GM23338 (cell line): ENCODE measurements around the gene LRSAM1. TPM values are rescaled to one million over a fixed set of nuclear protein-coding genes. Genes with fewer than 3 reads are reported as not detected.

ENCODE experiments used
- ATAC-seq: fragments of 200-7000 bp; cut with Tn5 transposase; 3 replicates; pipeline ENCODE4 v1.9.1; 2020
- DNase-seq: peaks from one replicate; pipeline ENCODE4 v3.0.0-alpha.2; 2015; ENCODE audit warnings: low spot score
- H2AFZ ChIP-seq: fragments of 200-600 bp; sonication (generic); 2 replicates; pipeline ENCODE4 v1.8.0; 2016; ENCODE audit warnings: antibody characterized with exemption, mild to moderate bottlenecking, moderate library complexity
- H3F3A ChIP-seq: fragments of 200-600 bp; sonication (generic); replicated peaks from 2 replicates; pipeline ENCODE4 v1.8.0; 2017; ENCODE audit warnings: antibody characterized with exemption, mixed run types, low read depth
- H3K27ac ChIP-seq: fragments of 200-600 bp; sonication (generic); 2 replicates; pipeline ENCODE4 v1.6.1; 2016; ENCODE audit warnings: low read depth
- H3K27me3 ChIP-seq: fragments of 200-600 bp; sonication (generic); 2 replicates; pipeline ENCODE4 v1.8.0; 2016; ENCODE audit warnings: mild to moderate bottlenecking, mixed run types, moderate library complexity; ENCODE audit not compliant: insufficient read depth
- H3K36me3 ChIP-seq: fragments of 200-600 bp; sonication (generic); 2 replicates; pipeline ENCODE4 v1.8.0; 2016; ENCODE audit warnings: mild to moderate bottlenecking; ENCODE audit not compliant: insufficient read depth
- H3K4me1 ChIP-seq: fragments of 200-600 bp; sonication (generic); 2 replicates; pipeline ENCODE4 v1.8.0; 2016; ENCODE audit warnings: mild to moderate bottlenecking, moderate library complexity; ENCODE audit not compliant: insufficient read depth
- H3K4me2 ChIP-seq: fragments of 200-600 bp; sonication (generic); 2 replicates; pipeline ENCODE4 v1.7.1; 2017; ENCODE audit warnings: mixed run types
- H3K4me3 ChIP-seq: fragments of 200-600 bp; sonication (generic); 2 replicates; pipeline ENCODE4 v1.6.1; 2016; ENCODE audit warnings: mixed run types
- H3K79me2 ChIP-seq: fragments of 200-600 bp; sonication (generic); replicated peaks from 2 replicates; pipeline ENCODE4 v1.8.0; 2017; ENCODE audit warnings: mild to moderate bottlenecking; ENCODE audit not compliant: insufficient read depth
- H3K9me2 ChIP-seq: fragments of 200-600 bp; sonication (generic); 2 replicates; pipeline ENCODE4 v1.8.0; 2017; ENCODE audit not compliant: insufficient read depth
- H4K20me1 ChIP-seq: fragments of 200-600 bp; sonication (generic); replicated peaks from 2 replicates; pipeline ENCODE4 v1.8.0; 2017; ENCODE audit warnings: mild to moderate bottlenecking; ENCODE audit not compliant: insufficient read depth
- H3K27ac Mint-ChIP-seq: 2 replicates; pipeline ENCODE4 v1.8.0; 2020; ENCODE audit warnings: inconsistent platforms, mild to moderate bottlenecking, moderate library complexity, mixed read lengths
- H3K27me3 Mint-ChIP-seq: 3 replicates; pipeline ENCODE4 v1.8.0; 2022; ENCODE audit warnings: low read depth, mild to moderate bottlenecking, moderate library complexity, mixed read lengths, inconsistent platforms; ENCODE audit not compliant: insufficient read depth, poor library complexity
- H3K36me3 Mint-ChIP-seq: 3 replicates; pipeline ENCODE4 v1.8.0; 2021; ENCODE audit warnings: low read depth, mild to moderate bottlenecking, inconsistent platforms, moderate library complexity, mixed read lengths
- H3K4me1 Mint-ChIP-seq: 3 replicates; pipeline ENCODE4 v1.8.0; 2020; ENCODE audit warnings: mild to moderate bottlenecking, inconsistent platforms, mixed read lengths
- H3K4me3 Mint-ChIP-seq: 3 replicates; pipeline ENCODE4 v1.8.0; 2021; ENCODE audit warnings: moderate library complexity, mild to moderate bottlenecking, inconsistent platforms, mixed read lengths
- H3K9me3 Mint-ChIP-seq: 3 replicates; pipeline ENCODE4 v1.8.0; 2020; ENCODE audit warnings: moderate library complexity, mild to moderate bottlenecking, inconsistent platforms, mixed read lengths
- EZH2 ChIP-seq: fragments of 200-600 bp; sonication (generic); IDR thresholded peaks from one replicate; pipeline ENCODE4 v1.8.0; 2017; ENCODE audit warnings: antibody characterized with exemption, mild to moderate bottlenecking, low read depth; ENCODE audit not compliant: unreplicated experiment
- JUNB ChIP-seq: IDR thresholded peaks from one replicate; pipeline ENCODE4 v1.6.1; 2016; ENCODE audit warnings: antibody characterized with exemption; ENCODE audit not compliant: unreplicated experiment
- NANOG ChIP-seq: IDR thresholded peaks from 2 replicates; pipeline ENCODE4 v1.6.1; 2016; ENCODE audit warnings: antibody characterized with exemption, borderline replicate concordance
- POLR2AphosphoS5 ChIP-seq: IDR thresholded peaks from 2 replicates; pipeline ENCODE4 v1.6.1; 2016; ENCODE audit warnings: antibody characterized with exemption, low read depth
- STAT1 ChIP-seq: IDR thresholded peaks from one replicate; pipeline ENCODE4 v1.6.1; 2016; ENCODE audit warnings: antibody characterized with exemption; ENCODE audit not compliant: unreplicated experiment
- ZNF114 ChIP-seq: fragments of 250-450 bp; sonication (Bioruptor Pico); IDR thresholded peaks from 2 replicates; pipeline ENCODE4 v1.5.0; 2020; ENCODE audit warnings: mild to moderate bottlenecking, moderate library complexity
- ZNF331 ChIP-seq: fragments of 250-450 bp; sonication (Bioruptor Pico); IDR thresholded peaks from 2 replicates; pipeline ENCODE4 v1.5.0; 2020; ENCODE audit warnings: low read depth, mild to moderate bottlenecking, moderate library complexity
- polyA plus RNA-seq: library from polyadenylated mRNA; unstranded; fragments of >200 nt; fragmentation: Nextera tagmentation; extraction: Ambion mirVana; gene quantifications from 2 replicates; pipeline ENCODE4 v1.2.1, GENCODE V29; 2016
- total RNA-seq: library from RNA; depleted of rRNA; stranded (reverse); fragments of >200 nt; shearing (Covaris generic); gene quantifications from 2 replicates; pipeline ENCODE4 v1.2.3, GENCODE V29; 2014
- TF ChIP-seq, protein P1 (sequence below): IDR thresholded peaks from one replicate; pipeline ENCODE4 v1.6.1; 2018; ENCODE audit warnings: antibody characterized with exemption; ENCODE audit not compliant: unreplicated experiment
- TF ChIP-seq, protein P2 (sequence below): fragments of 250-450 bp; sonication (Bioruptor Pico); IDR thresholded peaks from 2 replicates; pipeline ENCODE4 v1.5.0; 2020; ENCODE audit warnings: mild to moderate bottlenecking, moderate library complexity

LRSAM1 gene
- total and polyA plus RNA-seq, 2 experiments from 2014 or later, result 12.8 to 21.9 TPM

DNA sequence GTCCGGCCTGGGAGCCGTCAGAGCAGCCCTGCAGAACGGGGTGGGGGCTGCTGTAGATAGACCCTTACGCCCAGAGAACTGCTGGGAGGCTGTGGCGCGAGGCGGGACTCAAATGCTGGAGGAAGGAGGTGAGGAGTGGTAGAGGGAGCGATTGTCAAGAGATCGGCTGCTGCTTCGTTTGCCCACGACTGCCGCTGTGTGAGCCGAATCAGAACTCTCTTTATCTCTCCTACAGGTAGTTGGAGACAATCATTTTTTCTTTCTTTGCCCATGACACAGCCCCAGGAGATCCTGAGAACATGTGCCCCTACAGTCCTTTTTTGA, 26.7 kb upstream of the LRSAM1 start (continued):
- TF ChIP-seq, protein P1, sequence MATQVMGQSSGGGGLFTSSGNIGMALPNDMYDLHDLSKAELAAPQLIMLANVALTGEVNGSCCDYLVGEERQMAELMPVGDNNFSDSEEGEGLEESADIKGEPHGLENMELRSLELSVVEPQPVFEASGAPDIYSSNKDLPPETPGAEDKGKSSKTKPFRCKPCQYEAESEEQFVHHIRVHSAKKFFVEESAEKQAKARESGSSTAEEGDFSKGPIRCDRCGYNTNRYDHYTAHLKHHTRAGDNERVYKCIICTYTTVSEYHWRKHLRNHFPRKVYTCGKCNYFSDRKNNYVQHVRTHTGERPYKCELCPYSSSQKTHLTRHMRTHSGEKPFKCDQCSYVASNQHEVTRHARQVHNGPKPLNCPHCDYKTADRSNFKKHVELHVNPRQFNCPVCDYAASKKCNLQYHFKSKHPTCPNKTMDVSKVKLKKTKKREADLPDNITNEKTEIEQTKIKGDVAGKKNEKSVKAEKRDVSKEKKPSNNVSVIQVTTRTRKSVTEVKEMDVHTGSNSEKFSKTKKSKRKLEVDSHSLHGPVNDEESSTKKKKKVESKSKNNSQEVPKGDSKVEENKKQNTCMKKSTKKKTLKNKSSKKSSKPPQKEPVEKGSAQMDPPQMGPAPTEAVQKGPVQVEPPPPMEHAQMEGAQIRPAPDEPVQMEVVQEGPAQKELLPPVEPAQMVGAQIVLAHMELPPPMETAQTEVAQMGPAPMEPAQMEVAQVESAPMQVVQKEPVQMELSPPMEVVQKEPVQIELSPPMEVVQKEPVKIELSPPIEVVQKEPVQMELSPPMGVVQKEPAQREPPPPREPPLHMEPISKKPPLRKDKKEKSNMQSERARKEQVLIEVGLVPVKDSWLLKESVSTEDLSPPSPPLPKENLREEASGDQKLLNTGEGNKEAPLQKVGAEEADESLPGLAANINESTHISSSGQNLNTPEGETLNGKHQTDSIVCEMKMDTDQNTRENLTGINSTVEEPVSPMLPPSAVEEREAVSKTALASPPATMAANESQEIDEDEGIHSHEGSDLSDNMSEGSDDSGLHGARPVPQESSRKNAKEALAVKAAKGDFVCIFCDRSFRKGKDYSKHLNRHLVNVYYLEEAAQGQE, result no peak
- TF ChIP-seq POLR2AphosphoS5 (no peak), JUNB (no peak), STAT1 (no peak)

DNA sequence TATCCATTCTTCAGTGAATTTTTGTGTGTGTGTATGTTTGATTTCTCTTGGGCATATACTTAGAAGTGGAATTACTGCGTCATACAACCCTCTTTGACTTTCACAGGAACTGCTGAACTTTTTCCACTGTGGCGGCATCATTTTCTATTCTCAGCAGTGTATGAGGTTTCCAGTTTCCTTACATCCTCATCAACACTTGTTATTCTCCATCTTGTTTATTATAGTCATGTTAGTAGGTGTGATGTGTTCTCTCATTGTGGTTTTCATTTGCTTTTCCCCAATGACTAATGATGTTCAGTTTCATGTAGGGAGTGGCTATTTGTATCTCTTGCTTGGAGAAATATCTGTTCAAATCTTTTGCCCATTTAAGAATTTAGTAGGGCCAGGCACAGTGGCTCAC, 24.6 kb upstream of the LRSAM1 start:
- 0 out of 2 replicates have a peak, but pooled peaks cover 14% of the 10 kb centered on the region for H3K36me3 ChIP-seq
- no peak for ATAC-seq
- H2AFZ ChIP-seq, result no peak overlapping the region
- Mint-ChIP-seq H3K4me3 (peak overlapping the region; percentile 2), H3K27ac (no peak overlapping the region), H3K36me3 (peaks cover 30% of the 10 kb centered on the region), H3K4me1 (peaks cover 14% of the 10 kb centered on the region), H3K9me3 (no peaks in the 10 kb centered on the region), H3K27me3 (peaks cover 9% of the 10 kb centered on the region)
- peaks cover 11% of the 10 kb centered on the region for H4K20me1 ChIP-seq
- H3K4me1 ChIP-seq, result peaks cover 6% of the 10 kb centered on the region; the same call in 1 of the 2 replicates
- TF ChIP-seq JUNB, result no peak
- TF ChIP-seq EZH2, result no peak
- TF ChIP-seq, protein P2, sequence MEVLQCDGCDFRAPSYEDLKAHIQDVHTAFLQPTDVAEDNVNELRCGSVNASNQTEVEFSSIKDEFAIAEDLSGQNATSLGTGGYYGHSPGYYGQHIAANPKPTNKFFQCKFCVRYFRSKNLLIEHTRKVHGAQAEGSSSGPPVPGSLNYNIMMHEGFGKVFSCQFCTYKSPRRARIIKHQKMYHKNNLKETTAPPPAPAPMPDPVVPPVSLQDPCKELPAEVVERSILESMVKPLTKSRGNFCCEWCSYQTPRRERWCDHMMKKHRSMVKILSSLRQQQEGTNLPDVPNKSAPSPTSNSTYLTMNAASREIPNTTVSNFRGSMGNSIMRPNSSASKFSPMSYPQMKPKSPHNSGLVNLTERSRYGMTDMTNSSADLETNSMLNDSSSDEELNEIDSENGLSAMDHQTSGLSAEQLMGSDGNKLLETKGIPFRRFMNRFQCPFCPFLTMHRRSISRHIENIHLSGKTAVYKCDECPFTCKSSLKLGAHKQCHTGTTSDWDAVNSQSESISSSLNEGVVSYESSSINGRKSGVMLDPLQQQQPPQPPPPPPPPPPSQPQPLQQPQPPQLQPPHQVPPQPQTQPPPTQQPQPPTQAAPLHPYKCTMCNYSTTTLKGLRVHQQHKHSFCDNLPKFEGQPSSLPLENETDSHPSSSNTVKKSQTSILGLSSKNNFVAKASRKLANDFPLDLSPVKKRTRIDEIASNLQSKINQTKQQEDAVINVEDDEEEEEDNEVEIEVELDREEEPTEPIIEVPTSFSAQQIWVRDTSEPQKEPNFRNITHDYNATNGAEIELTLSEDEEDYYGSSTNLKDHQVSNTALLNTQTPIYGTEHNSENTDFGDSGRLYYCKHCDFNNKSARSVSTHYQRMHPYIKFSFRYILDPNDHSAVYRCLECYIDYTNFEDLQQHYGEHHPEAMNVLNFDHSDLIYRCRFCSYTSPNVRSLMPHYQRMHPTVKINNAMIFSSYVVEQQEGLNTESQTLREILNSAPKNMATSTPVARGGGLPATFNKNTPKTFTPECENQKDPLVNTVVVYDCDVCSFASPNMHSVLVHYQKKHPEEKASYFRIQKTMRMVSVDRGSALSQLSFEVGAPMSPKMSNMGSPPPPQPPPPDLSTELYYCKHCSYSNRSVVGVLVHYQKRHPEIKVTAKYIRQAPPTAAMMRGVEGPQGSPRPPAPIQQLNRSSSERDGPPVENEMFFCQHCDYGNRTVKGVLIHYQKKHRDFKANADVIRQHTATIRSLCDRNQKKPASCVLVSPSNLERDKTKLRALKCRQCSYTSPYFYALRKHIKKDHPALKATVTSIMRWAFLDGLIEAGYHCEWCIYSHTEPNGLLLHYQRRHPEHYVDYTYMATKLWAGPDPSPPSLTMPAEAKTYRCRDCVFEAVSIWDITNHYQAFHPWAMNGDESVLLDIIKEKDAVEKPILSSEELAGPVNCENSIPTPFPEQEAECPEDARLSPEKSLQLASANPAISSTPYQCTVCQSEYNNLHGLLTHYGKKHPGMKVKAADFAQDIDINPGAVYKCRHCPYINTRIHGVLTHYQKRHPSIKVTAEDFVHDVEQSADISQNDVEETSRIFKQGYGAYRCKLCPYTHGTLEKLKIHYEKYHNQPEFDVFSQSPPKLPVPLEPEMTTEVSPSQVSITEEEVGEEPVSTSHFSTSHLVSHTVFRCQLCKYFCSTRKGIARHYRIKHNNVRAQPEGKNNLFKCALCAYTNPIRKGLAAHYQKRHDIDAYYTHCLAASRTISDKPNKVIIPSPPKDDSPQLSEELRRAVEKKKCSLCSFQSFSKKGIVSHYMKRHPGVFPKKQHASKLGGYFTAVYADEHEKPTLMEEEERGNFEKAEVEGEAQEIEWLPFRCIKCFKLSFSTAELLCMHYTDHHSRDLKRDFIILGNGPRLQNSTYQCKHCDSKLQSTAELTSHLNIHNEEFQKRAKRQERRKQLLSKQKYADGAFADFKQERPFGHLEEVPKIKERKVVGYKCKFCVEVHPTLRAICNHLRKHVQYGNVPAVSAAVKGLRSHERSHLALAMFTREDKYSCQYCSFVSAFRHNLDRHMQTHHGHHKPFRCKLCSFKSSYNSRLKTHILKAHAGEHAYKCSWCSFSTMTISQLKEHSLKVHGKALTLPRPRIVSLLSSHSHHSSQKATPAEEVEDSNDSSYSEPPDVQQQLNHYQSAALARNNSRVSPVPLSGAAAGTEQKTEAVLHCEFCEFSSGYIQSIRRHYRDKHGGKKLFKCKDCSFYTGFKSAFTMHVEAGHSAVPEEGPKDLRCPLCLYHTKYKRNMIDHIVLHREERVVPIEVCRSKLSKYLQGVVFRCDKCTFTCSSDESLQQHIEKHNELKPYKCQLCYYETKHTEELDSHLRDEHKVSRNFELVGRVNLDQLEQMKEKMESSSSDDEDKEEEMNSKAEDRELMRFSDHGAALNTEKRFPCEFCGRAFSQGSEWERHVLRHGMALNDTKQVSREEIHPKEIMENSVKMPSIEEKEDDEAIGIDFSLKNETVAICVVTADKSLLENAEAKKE (CRISPR knock-in tag), result no peak
- TF ChIP-seq STAT1, result no peak
- TF ChIP-seq ZNF331 (CRISPR knock-in tag), result no peak
- no peak for TF ChIP-seq ZNF114 (CRISPR knock-in tag)
- TF ChIP-seq POLR2AphosphoS5, result no peak
- TF ChIP-seq, protein P1, result no peak
- TF ChIP-seq NANOG, result no peak
- H3K27ac ChIP-seq, result no peak overlapping the region
- no peak for DNase-seq
- H3K27me3 ChIP-seq, result no peaks in the 10 kb centered on the region
- 0 out of 2 replicates have a peak, but pooled peaks cover 3% of the 10 kb centered on the region for H3F3A ChIP-seq
- no peak overlapping the region for H3K4me2 ChIP-seq
- peaks cover 49% of the 10 kb centered on the region for H3K79me2 ChIP-seq
- H3K9me2 ChIP-seq, result no peaks in the 10 kb centered on the region
- H3K4me3 ChIP-seq, result no peak overlapping the region
